ENCODE measurements around the gene PIK3C2B. TPM values are rescaled to one million over a fixed set of nuclear protein-coding genes. Genes with fewer than 3 reads are reported as not detected.

Gene PIK3C2B
- total RNA-seq, 1 experiment from 2014 or later, result 35.3 TPM

GRCh38 chr1:204445860-204446412 lies 48.7 kb downstream of the PIK3C2B start:
- Histone ChIP-seq H3K4me3 (ENCODE audit: low read length) (no peak overlapping the region), H3K9ac (ENCODE audit: low read length) (no peak overlapping the region), H3K4me1 (ENCODE audit: insufficient read depth, low read length) (peaks cover 58% of the 10 kb centered on the region), H3K79me2 (ENCODE audit: low read length) (no peaks in the 10 kb centered on the region), H3K27ac (ENCODE audit: low read length) (no peak overlapping the region), H3K36me3 (ENCODE audit: low read depth, low read length) (peaks cover 64% of the 10 kb centered on the region), H4K20me1 (ENCODE audit: low read length) (no peaks in the 10 kb centered on the region), H3F3A (ENCODE audit: low read length, unreplicated experiment) (peaks cover 19% of the 10 kb centered on the region), H3K9me2 (replicated peaks; ENCODE audit: low read length) (no peaks in the 10 kb centered on the region), H2AFZ (ENCODE audit: low read length) (no peak overlapping the region), H3K9me3 (ENCODE audit: low read length) (no peaks in the 10 kb centered on the region), H3K27me3 (ENCODE audit: low read length) (no peaks in the 10 kb centered on the region), H3K4me2 (ENCODE audit: low read length) (no peak overlapping the region)
- ChIA-PET POLR2A (ENCODE audit: unreplicated experiment) (no interaction called here), CTCF (interaction anchor here (0.5 to 2.1 kb wide), 7 partner anchors 15 to 95 kb away, joined by 3 to 16 read pairs (median 4); partner anchors contain the start of gene PIK3C2B)
- ATAC-seq, result no peak
- peak; percentile 55 for DNase-seq
- intact Hi-C loops (cut with micrococcal nuclease), result loop anchor here (1.0 kb wide), 1 partner anchor 57 kb away; no protein-coding TSS in a partner anchor
- TF ChIP-seq CTCF (conservative IDR thresholded peaks at IDR 0.05; ENCODE audit: low read depth, low read length) (peak; percentile 68), EZH2phosphoT487 (IDR thresholded peaks at IDR 0.05; ENCODE audit: borderline replicate concordance, low read length) (no peak), EZH2 (IDR thresholded peaks at IDR 0.05; ENCODE audit: low read length, unreplicated experiment) (no peak)
- BruUV-seq (replicated peaks), result no TSS peak

Other genes with a start within 250 kb of the PIK3C2B start
- 53.8 and 64.3 TPM in 2 replicates for gene PLEKHA6, start 134.9 kb downstream of the PIK3C2B start, total RNA-seq (2014; rRNA removed)
- gene PPP1R15B, start 83.0 kb downstream of the PIK3C2B start, total RNA-seq (2014; rRNA removed), result 50.7 and 57.5 TPM in 2 replicates
- 36.3 and 55.7 TPM in 2 replicates for gene MDM4, start 21.6 kb upstream of the PIK3C2B start, total RNA-seq (2014; rRNA removed)
- 5.0 and 9.0 TPM in 2 replicates for gene LRRN2, start 190.9 kb upstream of the PIK3C2B start, total RNA-seq (2014; rRNA removed)

Measured in PC-3 (cell line).